IPS-NIHi11 (cell line): ENCODE data around the gene SLITRK4.
A peak's percentile ranks its signal among the peaks of the same experiment; 100 is the strongest.

Source experiments
- DNase-seq: peaks from one replicate; pipeline ENCODE4 v3.0.0; 2012; ENCODE audit warnings: mixed read lengths, low spot score

Gene SLITRK4

GRCh38 chrX:143635915-143636314 lies at the start of gene SLITRK4:
Gene SLITRK4, minus strand, starts transcription at chrX:143636101. Its CDS starts 4,993 bp downstream, at chrX:143631108.
- DNase-seq: peak; percentile 55

- no peak for DNase-seq
These were observed 47.6 kb upstream of the SLITRK4 start for GRCh38 chrX:143683486-143683885.

- DNase-seq: no peak
These were observed 39.0 kb upstream of the SLITRK4 start for GRCh38 chrX:143674926-143675325.

- peak; percentile 6 for DNase-seq
These were observed 33.5 kb upstream of the SLITRK4 start for GRCh38 chrX:143669395-143669794.

- DNase-seq: peak; percentile 4
These were observed 28.4 kb upstream of the SLITRK4 start for GRCh38 chrX:143664302-143664701.

- DNase-seq: no peak
These were observed 27.9 kb upstream of the SLITRK4 start for GRCh38 chrX:143663755-143664154.

GRCh38 chrX:143661286-143661685 lies 25.4 kb upstream of the SLITRK4 start:
- no peak for DNase-seq

- peak; percentile 13 for DNase-seq
These were observed 12.8 kb upstream of the SLITRK4 start for GRCh38 chrX:143648705-143649104.

- DNase-seq: no peak
These were observed 6.5 kb upstream of the SLITRK4 start for GRCh38 chrX:143642426-143642825.

- no peak for DNase-seq
These were observed 930 bp upstream of the SLITRK4 start for GRCh38 chrX:143636831-143637230.

GRCh38 chrX:143634663-143635455 lies 1.0 kb downstream of the SLITRK4 start:
- peak; percentile 12 for DNase-seq

- no peak for DNase-seq
These were observed 1.6 kb downstream of the SLITRK4 start for GRCh38 chrX:143634309-143634662.

- DNase-seq: no peak
These were observed 2.2 kb downstream of the SLITRK4 start for GRCh38 chrX:143633461-143634308.

GRCh38 chrX:143632625-143633410 lies 3.1 kb downstream of the SLITRK4 start:
- DNase-seq: no peak

- no peak for DNase-seq
These were observed 12.2 kb downstream of the SLITRK4 start for GRCh38 chrX:143623657-143624056.

GRCh38 chrX:143621276-143621675 lies 14.6 kb downstream of the SLITRK4 start:
- DNase-seq: no peak

GRCh38 chrX:143615851-143616250 lies 20.1 kb downstream of the SLITRK4 start:
- DNase-seq: no peak

GRCh38 chrX:143601809-143602208 lies 34.1 kb downstream of the SLITRK4 start:
- DNase-seq: no peak

- DNase-seq: no peak
These were observed 54.7 kb downstream of the SLITRK4 start for GRCh38 chrX:143581240-143581639.

- no peak for DNase-seq
These were observed 55.6 kb downstream of the SLITRK4 start for GRCh38 chrX:143580266-143580665.
